ENCODE measurements around the gene OPCML.
A peak's percentile ranks its signal among the peaks of the same experiment; 100 is the strongest.

The OPCML gene

DNA sequence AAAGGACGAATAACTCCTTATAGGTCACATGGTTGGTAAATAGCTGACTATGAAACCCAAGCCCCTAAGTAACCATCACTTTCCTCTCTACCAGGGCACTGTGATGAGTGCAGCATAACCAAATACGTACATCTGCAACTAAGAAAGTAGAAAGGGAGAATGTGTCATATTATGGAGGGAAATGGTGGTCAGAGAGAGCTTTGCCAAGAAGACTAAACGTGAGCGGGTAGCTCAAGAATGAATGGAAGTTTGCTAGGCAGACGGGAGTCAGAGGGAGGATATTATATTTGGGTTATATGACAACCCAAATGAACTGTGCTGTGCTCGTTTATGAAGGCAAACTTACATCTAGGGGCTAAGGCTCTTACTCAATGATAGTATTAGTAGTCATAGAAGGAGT lies 537.3 kb downstream of the OPCML start:
- Mint-ChIP-seq H3K27ac (no peak overlapping the region), H3K9me3 (peaks cover 5% of the 10 kb centered on the region), H3K4me3 (peak overlapping the region; percentile 83), H3K36me3 (ENCODE audit: low read depth) (no peaks in the 10 kb centered on the region), H3K4me1 (peaks cover 19% of the 10 kb centered on the region), H3K27me3 (ENCODE audit: low read depth, poor library complexity) (peaks cover 70% of the 10 kb centered on the region)
- DNase-seq = no peak
- TF ChIP-seq, protein P1, sequence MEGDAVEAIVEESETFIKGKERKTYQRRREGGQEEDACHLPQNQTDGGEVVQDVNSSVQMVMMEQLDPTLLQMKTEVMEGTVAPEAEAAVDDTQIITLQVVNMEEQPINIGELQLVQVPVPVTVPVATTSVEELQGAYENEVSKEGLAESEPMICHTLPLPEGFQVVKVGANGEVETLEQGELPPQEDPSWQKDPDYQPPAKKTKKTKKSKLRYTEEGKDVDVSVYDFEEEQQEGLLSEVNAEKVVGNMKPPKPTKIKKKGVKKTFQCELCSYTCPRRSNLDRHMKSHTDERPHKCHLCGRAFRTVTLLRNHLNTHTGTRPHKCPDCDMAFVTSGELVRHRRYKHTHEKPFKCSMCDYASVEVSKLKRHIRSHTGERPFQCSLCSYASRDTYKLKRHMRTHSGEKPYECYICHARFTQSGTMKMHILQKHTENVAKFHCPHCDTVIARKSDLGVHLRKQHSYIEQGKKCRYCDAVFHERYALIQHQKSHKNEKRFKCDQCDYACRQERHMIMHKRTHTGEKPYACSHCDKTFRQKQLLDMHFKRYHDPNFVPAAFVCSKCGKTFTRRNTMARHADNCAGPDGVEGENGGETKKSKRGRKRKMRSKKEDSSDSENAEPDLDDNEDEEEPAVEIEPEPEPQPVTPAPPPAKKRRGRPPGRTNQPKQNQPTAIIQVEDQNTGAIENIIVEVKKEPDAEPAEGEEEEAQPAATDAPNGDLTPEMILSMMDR (IDR thresholded peaks at IDR 0.05) = no peak

DNA sequence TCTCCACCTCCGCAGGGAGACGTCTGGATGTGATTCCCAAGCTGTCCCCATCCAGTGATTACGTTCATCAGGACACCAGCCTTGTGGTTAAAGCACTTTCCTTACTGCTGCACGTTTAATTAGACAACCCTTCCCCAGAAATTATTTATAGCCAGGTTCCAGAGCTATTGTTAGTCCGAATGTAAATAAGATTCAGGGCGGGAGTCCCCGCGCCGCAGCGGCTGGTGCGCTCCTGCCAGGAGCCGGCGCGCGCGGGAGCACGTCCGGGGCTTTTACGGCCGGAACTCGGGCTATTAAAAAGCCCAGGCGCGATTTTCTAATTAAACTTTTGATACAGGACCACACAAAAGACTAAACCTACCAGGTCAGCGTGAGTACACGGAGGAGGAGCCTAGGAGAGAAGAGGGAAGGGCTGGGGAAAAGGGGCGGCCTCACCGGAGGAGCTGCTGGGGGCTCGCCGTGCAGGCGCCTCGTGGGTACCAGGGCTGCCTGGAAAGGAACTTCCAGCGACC lies 538.3 kb downstream of the OPCML start:
- H3K36me3 Mint-ChIP-seq (ENCODE audit: low read depth) = no peaks in the 10 kb centered on the region
- H3K27me3 Mint-ChIP-seq (ENCODE audit: low read depth, poor library complexity) = peaks cover 79% of the 10 kb centered on the region
- peaks cover 19% of the 10 kb centered on the region for H3K4me1 Mint-ChIP-seq
- H3K4me3 Mint-ChIP-seq = peak overlapping the region; percentile 83
- H3K27ac Mint-ChIP-seq = no peak overlapping the region
- TF ChIP-seq, protein P1 (IDR thresholded peaks at IDR 0.05) = no peak
- peaks cover 4% of the 10 kb centered on the region for H3K9me3 Mint-ChIP-seq
- peak; percentile 33 for DNase-seq

DNA sequence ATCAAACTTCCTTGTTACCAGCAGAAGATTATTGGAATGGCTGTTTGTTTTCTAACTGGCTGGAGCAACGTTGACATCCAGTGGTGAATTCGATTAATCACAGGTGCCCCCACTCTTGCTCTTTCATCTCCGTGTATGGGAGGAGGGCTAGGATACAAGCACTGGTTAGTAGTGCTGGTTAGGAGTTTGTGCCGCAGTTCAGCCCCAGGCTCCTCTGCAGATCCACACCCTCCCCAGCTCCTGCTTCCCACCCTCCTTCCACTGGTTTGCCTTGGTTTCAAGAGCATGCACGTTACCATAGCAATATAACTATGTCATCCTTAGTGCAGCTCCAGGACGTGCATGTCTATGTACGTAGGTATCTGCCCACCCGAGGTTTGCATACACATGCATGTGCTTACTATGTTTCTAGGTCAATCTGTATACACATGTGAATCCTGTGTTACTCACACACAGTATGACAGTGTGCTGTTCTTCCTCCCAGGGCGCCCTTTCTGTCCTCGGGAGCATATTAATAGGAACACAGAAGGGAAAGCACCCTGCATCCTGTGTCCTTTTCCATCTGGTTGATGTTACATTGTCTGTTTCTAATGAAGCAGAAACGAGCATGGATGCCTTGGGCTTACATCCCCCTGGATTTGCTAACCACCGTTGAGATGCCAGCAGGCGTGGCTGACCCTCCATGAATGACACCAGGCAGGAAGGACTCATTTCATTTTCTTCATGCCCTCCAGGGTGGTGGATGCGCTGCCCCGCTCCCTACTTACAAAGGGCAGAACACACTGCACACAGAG lies 539.3 kb downstream of the OPCML start:
- no peak for DNase-seq
- H3K27me3 Mint-ChIP-seq (ENCODE audit: low read depth, poor library complexity) = peaks cover 79% of the 10 kb centered on the region
- H3K27ac Mint-ChIP-seq = no peak overlapping the region
- TF ChIP-seq, protein P1 (IDR thresholded peaks at IDR 0.05) = no peak
- peak overlapping the region; percentile 83 for H3K4me3 Mint-ChIP-seq
- peaks cover 19% of the 10 kb centered on the region for H3K4me1 Mint-ChIP-seq
- no peaks in the 10 kb centered on the region for H3K36me3 Mint-ChIP-seq (ENCODE audit: low read depth)
- H3K9me3 Mint-ChIP-seq = peaks cover 4% of the 10 kb centered on the region

DNA sequence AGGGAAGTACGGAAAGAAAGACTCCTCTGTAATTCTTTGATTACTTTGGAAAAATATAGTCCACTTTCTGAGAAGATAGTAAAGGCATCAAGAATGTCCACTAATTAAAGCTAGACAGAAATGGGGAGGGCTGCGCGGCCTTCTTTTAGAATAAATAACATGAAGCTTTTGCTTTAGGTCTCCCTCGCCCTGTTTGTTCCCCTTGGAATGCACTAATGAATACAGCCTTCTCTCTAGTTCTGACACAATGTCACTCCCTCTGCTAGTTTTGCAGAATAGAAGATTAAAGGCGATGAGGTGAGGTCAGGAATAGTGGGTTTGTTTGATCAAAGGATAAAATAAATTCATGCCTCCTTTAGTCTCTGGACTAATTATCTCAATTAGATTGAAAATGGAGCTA lies 543.9 kb downstream of the OPCML start:
- no peak for DNase-seq
- Mint-ChIP-seq H3K27ac (no peak overlapping the region), H3K27me3 (ENCODE audit: low read depth, poor library complexity) (peaks cover 38% of the 10 kb centered on the region), H3K4me3 (no peak overlapping the region), H3K36me3 (ENCODE audit: low read depth) (no peaks in the 10 kb centered on the region), H3K4me1 (peaks cover 5% of the 10 kb centered on the region), H3K9me3 (no peaks in the 10 kb centered on the region)
- TF ChIP-seq, protein P1 (IDR thresholded peaks at IDR 0.05) = no peak

DNA sequence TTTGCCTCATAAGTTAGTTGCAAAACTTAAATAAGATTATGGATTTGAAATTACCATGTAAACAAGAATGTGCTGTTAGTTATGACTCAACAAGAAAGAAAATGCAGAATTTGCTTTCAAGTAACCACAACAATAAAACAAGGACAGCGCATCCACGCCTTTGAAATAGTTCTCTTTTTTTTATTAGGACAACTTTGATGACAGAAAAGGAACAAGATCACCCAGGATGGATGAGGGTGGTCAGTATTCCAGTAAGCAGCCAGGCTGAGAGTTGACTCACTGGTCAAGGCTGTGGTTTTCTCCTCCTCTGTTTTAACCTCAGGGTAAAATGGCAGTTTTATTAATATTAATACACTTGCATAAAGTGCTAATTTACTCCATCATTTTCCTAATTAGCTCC lies 544.4 kb downstream of the OPCML start:
- Mint-ChIP-seq H3K27me3 (ENCODE audit: low read depth, poor library complexity) (peaks cover 33% of the 10 kb centered on the region), H3K9me3 (no peaks in the 10 kb centered on the region), H3K36me3 (ENCODE audit: low read depth) (no peaks in the 10 kb centered on the region), H3K4me3 (no peak overlapping the region), H3K27ac (no peak overlapping the region), H3K4me1 (peaks cover under 1% of the 10 kb centered on the region)
- TF ChIP-seq, protein P1 (IDR thresholded peaks at IDR 0.05) = no peak
- DNase-seq = no peak

DNA sequence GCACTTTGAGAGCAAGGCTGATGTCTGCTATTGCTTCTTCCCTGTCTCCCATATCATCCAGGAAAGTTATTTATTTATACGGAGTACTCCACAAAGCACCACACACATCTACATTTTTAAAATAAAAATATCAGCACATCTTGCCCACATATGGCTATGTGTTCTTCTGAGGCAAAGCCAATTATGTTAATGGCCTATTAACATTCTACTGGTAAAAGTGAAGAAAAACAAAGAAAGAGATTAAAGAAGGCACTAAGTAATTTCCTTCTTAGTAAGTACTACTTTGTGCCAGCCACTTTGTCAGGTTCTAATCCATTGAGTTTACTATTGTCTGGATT lies 548.7 kb downstream of the OPCML start:
- Mint-ChIP-seq H3K9me3 (no peaks in the 10 kb centered on the region), H3K4me3 (no peak overlapping the region), H3K27me3 (ENCODE audit: low read depth, poor library complexity) (peaks cover 4% of the 10 kb centered on the region), H3K4me1 (no peaks in the 10 kb centered on the region), H3K27ac (no peak overlapping the region), H3K36me3 (ENCODE audit: low read depth) (no peaks in the 10 kb centered on the region)
- DNase-seq = no peak
- TF ChIP-seq, protein P1 (IDR thresholded peaks at IDR 0.05) = no peak

Measured in nephron progenitor cell (in vitro differentiated cells).